ENCODE measurements around the gene MCCC2. TPM values are rescaled to one million over a fixed set of nuclear protein-coding genes. Genes with fewer than 3 reads are reported as not detected.

MCCC2 gene
- polyA plus RNA-seq, 1 donor from 2014 or later, result 8.8 TPM

- TF ChIP-seq REST (IDR thresholded peaks at IDR 0.05; ENCODE audit: borderline replicate concordance) (no peak), CTCF (IDR thresholded peaks at IDR 0.05; ENCODE audit: poor library complexity, severe bottlenecking) (no peak), MXI1 (conservative IDR thresholded peaks at IDR 0.05; ENCODE audit: poor library complexity, severe bottlenecking) (no peak), SMC3 (conservative IDR thresholded peaks at IDR 0.05; ENCODE audit: poor library complexity) (no peak), TAF1 (IDR thresholded peaks at IDR 0.05; ENCODE audit: low read depth) (no peak), EP300 (conservative IDR thresholded peaks at IDR 0.05; ENCODE audit: poor library complexity, severe bottlenecking) (no peak), POLR2AphosphoS5 (IDR thresholded peaks at IDR 0.05) (no peak)
- Histone ChIP-seq H3K27me3 (ENCODE audit: insufficient read depth, low read depth, low read length) (no peaks in the 10 kb centered on the region), H3K9me2 (ENCODE audit: insufficient read depth, low read length) (no peaks in the 10 kb centered on the region), H3K4me3 (ENCODE audit: low read length) (no peak overlapping the region), H4K20me1 (ENCODE audit: insufficient read depth) (no peaks in the 10 kb centered on the region), H3F3A (ENCODE audit: insufficient read depth, low read length, poor library complexity, severe bottlenecking) (no peaks in the 10 kb centered on the region), H3K27ac (ENCODE audit: low read length) (no peak overlapping the region), H3K9me3 (ENCODE audit: low read length) (no peaks in the 10 kb centered on the region), H2AFZ (ENCODE audit: low read depth, low read length) (no peak overlapping the region), H3K4me2 (ENCODE audit: low read length) (no peak overlapping the region), H3K36me3 (ENCODE audit: insufficient read depth, low read length) (no peaks in the 10 kb centered on the region), H3K9ac (ENCODE audit: low read length) (no peak overlapping the region), H3K79me2 (replicated peaks; ENCODE audit: insufficient read depth, low read length) (no peaks in the 10 kb centered on the region)
Measured at GRCh38 chr5:71623221-71623794, 36.2 kb downstream of the MCCC2 start.

- Histone ChIP-seq H3K4me3 (ENCODE audit: low read length) (no peak overlapping the region), H3K9me3 (ENCODE audit: low read length) (no peaks in the 10 kb centered on the region), H3K9ac (ENCODE audit: low read length) (no peak overlapping the region), H3K79me2 (replicated peaks; ENCODE audit: insufficient read depth, low read length) (no peaks in the 10 kb centered on the region), H3K27ac (ENCODE audit: low read length) (no peak overlapping the region), H4K20me1 (ENCODE audit: insufficient read depth) (no peaks in the 10 kb centered on the region), H3K9me2 (ENCODE audit: insufficient read depth, low read length) (no peaks in the 10 kb centered on the region), H2AFZ (ENCODE audit: low read depth, low read length) (no peak overlapping the region), H3K27me3 (ENCODE audit: insufficient read depth, low read depth, low read length) (no peaks in the 10 kb centered on the region), H3F3A (ENCODE audit: insufficient read depth, low read length, poor library complexity, severe bottlenecking) (no peaks in the 10 kb centered on the region), H3K36me3 (ENCODE audit: insufficient read depth, low read length) (peaks cover 4% of the 10 kb centered on the region), H3K4me2 (ENCODE audit: low read length) (no peak overlapping the region)
- TF ChIP-seq MXI1 (conservative IDR thresholded peaks at IDR 0.05; ENCODE audit: poor library complexity, severe bottlenecking), result no peak
- no peak for TF ChIP-seq EZH2 (IDR thresholded peaks at IDR 0.05; ENCODE audit: borderline replicate concordance, insufficient read depth, low read length, poor library complexity, severe bottlenecking)
- TF ChIP-seq RAD21 (conservative IDR thresholded peaks at IDR 0.05), result no peak
Measured at GRCh38 chr5:71629950-71630349, 42.8 kb downstream of the MCCC2 start.
